Ovary (tissue), 3 donors: ENCODE data around the gene TNIK.

Experiments
- CTCF ChIP-seq, 3 donors: fragments of 450-650 bp in 2 of 3; fragments of 200-600 bp in 1 of 3; IDR thresholded peaks; one replicate each; pipeline versions ENCODE4 v1.5.1 to v1.8.0; 2016 to 2022; ENCODE audit warnings: antibody characterized with exemption in 3 of 3, mild to moderate bottlenecking in 1 of 3
- EP300 ChIP-seq: sonication (generic); formaldehyde crosslinking; IDR thresholded peaks from one replicate; pipeline ENCODE4 v1.6.1; 2017; ENCODE audit warnings: antibody characterized with exemption
- donor health status: DM: no; HTN: no; CAD: no.

GRCh38 chr3:171439996-171440395 is 20.2 kb downstream of the TNIK start:
- no peak for TF ChIP-seq EP300
- no peak for TF ChIP-seq CTCF (IDR thresholded peaks at IDR 0.05)
